Vagina (tissue), 1 donor: ENCODE results near the gene STAB1. TPM values are rescaled to one million over a fixed set of nuclear protein-coding genes. Genes with fewer than 3 reads are reported as not detected.

Experiments used
- small RNA-seq: library from RNA; depleted of rRNA; stranded (forward); fragments of <200 nt; gene quantifications from one replicate; pipeline ENCODE3, GENCODE V24; 2016
- total RNA-seq: library from RNA; depleted of rRNA; stranded (reverse); fragments of >200 nt; gene quantifications from one replicate; pipeline ENCODE4 v1.2.3, GENCODE V29; 2016

STAB1 gene
- total RNA-seq, 1 donor from 2014 or later, result 124 TPM

Small RNA genes lying within 50 kb of the gene (small RNA-seq; reads per million reads assigned to genes)
- gene RNU6-856P (not detected), gene RNU6ATAC16P (not detected)

Other genes with a start within 250 kb of the STAB1 start
- gene PPM1M, start 249.6 kb upstream of the STAB1 start, total RNA-seq, result 25.0 TPM
- 44.4 TPM for gene WDR82, start 216.7 kb upstream of the STAB1 start, total RNA-seq
- gene GLYCTK, start 207.5 kb upstream of the STAB1 start, total RNA-seq, result 10.3 TPM
- gene DNAH1, start 179.0 kb upstream of the STAB1 start, total RNA-seq, result 12.3 TPM
- 68.0 TPM for gene BAP1, start 85.3 kb upstream of the STAB1 start, total RNA-seq
- gene PHF7, start 84.7 kb upstream of the STAB1 start, total RNA-seq, result 13.5 TPM
- gene SEMA3G, start 50.2 kb upstream of the STAB1 start, total RNA-seq, result 8.3 TPM
- gene TNNC1, start 41.3 kb upstream of the STAB1 start, total RNA-seq, result 1.7 TPM
- gene NISCH, start 39.7 kb upstream of the STAB1 start, total RNA-seq, result 103 TPM
- gene NT5DC2, start 38.5 kb downstream of the STAB1 start, total RNA-seq, result 63.3 TPM
- 1.2 TPM for gene UQCC5, start 41.3 kb downstream of the STAB1 start, total RNA-seq
- gene PBRM1, start 190.6 kb downstream of the STAB1 start, total RNA-seq, result 64.6 TPM
- gene GNL3, start 190.7 kb downstream of the STAB1 start, total RNA-seq, result 73.4 TPM
- 29.7 TPM for gene GLT8D1, start 210.5 kb downstream of the STAB1 start, total RNA-seq
- 68.5 TPM for gene SPCS1, start 210.8 kb downstream of the STAB1 start, total RNA-seq